Mesenchymal stem cell (in vitro differentiated cells and primary cell): ENCODE measurements around the gene SPOCK3.

Experiments
- DNase-seq: peaks from one replicate; pipeline ENCODE4 v3.0.0-alpha.2; 2013
- H2AFZ ChIP-seq: one replicate; pipeline ENCODE4 v1.6.1; 2013; ENCODE audit warnings: low read depth, mild to moderate bottlenecking, control low read depth, inconsistent platforms, low read length, moderate library complexity
- H2AK5ac ChIP-seq: 2 replicates; pipeline ENCODE4 v1.6.1; 2013; ENCODE audit warnings: low read length, moderate library complexity, mild to moderate bottlenecking, inconsistent platforms; ENCODE audit not compliant: severe bottlenecking
- H2BK120ac ChIP-seq: one replicate; pipeline ENCODE4 v1.6.1; 2013; ENCODE audit warnings: low read depth, mild to moderate bottlenecking, inconsistent platforms, low read length, moderate library complexity
- H2BK12ac ChIP-seq, 2 experiments: one replicate each; pipeline ENCODE4 v1.6.1; 2013; ENCODE audit warnings: inconsistent platforms in 2 of 2, low read length in 2 of 2, mild to moderate bottlenecking in 2 of 2, moderate library complexity in 2 of 2, control low read depth in 1 of 2
- H2BK15ac ChIP-seq: one replicate; pipeline ENCODE4 v1.6.1; 2013; ENCODE audit warnings: mild to moderate bottlenecking, low read depth, inconsistent platforms; ENCODE audit not compliant: poor library complexity, severe bottlenecking
- H2BK5ac ChIP-seq: 2 replicates; pipeline ENCODE4 v1.6.1; 2013; ENCODE audit warnings: low read depth, mild to moderate bottlenecking, low read length, control low read depth, inconsistent platforms; ENCODE audit not compliant: poor library complexity, severe bottlenecking
- H3K14ac ChIP-seq, 2 experiments: one replicate each; pipeline ENCODE4 v1.6.1; 2013; ENCODE audit warnings: inconsistent platforms in 2 of 2, low read length in 2 of 2, control low read depth in 1 of 2, mild to moderate bottlenecking in 1 of 2, moderate library complexity in 1 of 2
- H3K18ac ChIP-seq, 2 experiments: one replicate each; pipeline ENCODE4 v1.6.1; 2013; ENCODE audit warnings: inconsistent platforms in 2 of 2, low read length in 2 of 2, control low read depth in 1 of 2, low read depth in 1 of 2, mild to moderate bottlenecking in 1 of 2
- H3K23ac ChIP-seq, 2 experiments: one replicate each; pipeline ENCODE4 v1.6.1; 2013; ENCODE audit warnings: inconsistent platforms in 2 of 2, low read length in 2 of 2, mild to moderate bottlenecking in 2 of 2, moderate library complexity in 2 of 2, control low read depth in 1 of 2
- H3K27ac ChIP-seq: 2 replicates; pipeline ENCODE4 v1.5.1; 2013; ENCODE audit warnings: mild to moderate bottlenecking, moderate library complexity, low read length, control low read depth, inconsistent platforms; ENCODE audit not compliant: poor library complexity, severe bottlenecking
- H3K27me3 ChIP-seq, 2 experiments: 2 replicates each; pipeline versions ENCODE4 v1.6.1 to v1.7.0; 2013; ENCODE audit warnings: low read length in 2 of 2, mild to moderate bottlenecking in 2 of 2, moderate library complexity in 2 of 2, control low read depth in 1 of 2, inconsistent platforms in 1 of 2; ENCODE audit not compliant: control insufficient read depth in 1 of 2, insufficient read depth in 1 of 2
- H3K36me3 ChIP-seq, 2 experiments: 2 replicates each; pipeline versions ENCODE4 v1.6.1 to v1.7.0; 2013; ENCODE audit warnings: low read length in 2 of 2, control low read depth in 1 of 2, inconsistent platforms in 1 of 2, low read depth in 1 of 2, mild to moderate bottlenecking in 1 of 2; ENCODE audit not compliant: insufficient read depth in 2 of 2, control insufficient read depth in 1 of 2
- H3K4ac ChIP-seq, 2 experiments: one replicate each; pipeline ENCODE4 v1.6.1; 2013; ENCODE audit warnings: inconsistent platforms in 2 of 2, low read length in 2 of 2, mild to moderate bottlenecking in 2 of 2, moderate library complexity in 2 of 2, control low read depth in 1 of 2, low read depth in 1 of 2
- H3K4me1 ChIP-seq: 2 replicates; pipeline ENCODE4 v1.6.1; 2013; ENCODE audit warnings: low read depth, low read length, control low read depth; ENCODE audit not compliant: control insufficient read depth, insufficient read depth
- H3K4me2 ChIP-seq: 2 replicates; pipeline ENCODE4 v1.6.1; 2013; ENCODE audit warnings: low read length, mild to moderate bottlenecking, inconsistent platforms; ENCODE audit not compliant: poor library complexity, severe bottlenecking
- H3K4me3 ChIP-seq, 2 experiments: 2 replicates each; pipeline versions ENCODE4 v1.5.1 to v1.7.0; 2013; ENCODE audit warnings: low read length in 2 of 2, mild to moderate bottlenecking in 2 of 2, control low read depth in 1 of 2, low read depth in 1 of 2; ENCODE audit not compliant: insufficient read depth in 1 of 2
- H3K79me1 ChIP-seq: replicated peaks from 2 replicates; pipeline ENCODE4 v1.6.1; 2013; ENCODE audit warnings: mild to moderate bottlenecking, control low read depth, low read length, inconsistent platforms; ENCODE audit not compliant: poor library complexity, severe bottlenecking
- H3K9ac ChIP-seq: 2 replicates; pipeline ENCODE4 v1.7.0; 2013; ENCODE audit warnings: mild to moderate bottlenecking, low read length, moderate library complexity
- H3K9me3 ChIP-seq: 2 replicates; pipeline ENCODE4 v1.7.0; 2013; ENCODE audit warnings: mild to moderate bottlenecking, low read length; ENCODE audit not compliant: control insufficient read depth
- H4K8ac ChIP-seq: one replicate; pipeline ENCODE4 v1.6.1; 2013; ENCODE audit warnings: inconsistent platforms, mild to moderate bottlenecking, low read length, moderate library complexity
- H4K91ac ChIP-seq: one replicate; pipeline ENCODE4 v1.6.1; 2013; ENCODE audit warnings: mild to moderate bottlenecking, low read length, inconsistent platforms
- WGBS: methylation state at CpG from one replicate; pipeline ENCODE4 v1.1.7; 2013; ENCODE audit warnings: mixed read lengths; 5-methylcytosine and 5-hydroxymethylcytosine counted together

Gene SPOCK3

GRCh38 chr4:167084321-167084720, 150.0 kb downstream of the SPOCK3 start:
- Histone ChIP-seq H3K4me2 (no peak overlapping the region), H3K9me3 (peaks cover 3% of the 10 kb centered on the region), H3K4me3 (no peak overlapping the region), H3K36me3 (no peaks in the 10 kb centered on the region), H4K91ac (no peak overlapping the region), H2BK12ac (no peak overlapping the region), H3K4me1 (no peaks in the 10 kb centered on the region), H2BK120ac (no peak overlapping the region), H3K27ac (no peak overlapping the region), H3K9ac (no peak overlapping the region), H2AK5ac (no peak overlapping the region), H2AFZ (no peak overlapping the region), H3K27me3 (no peaks in the 10 kb centered on the region), H4K8ac (no peak overlapping the region), H3K14ac (no peak overlapping the region), H2BK15ac (no peak overlapping the region), H3K79me1 (no peaks in the 10 kb centered on the region), H3K4ac (no peak overlapping the region), H3K18ac (no peak overlapping the region), H2BK5ac (no peak overlapping the region), H3K23ac (no peak overlapping the region)
- WGBS = 100% methylated on average over 1 of the region's 2 CpGs
- no peak for DNase-seq

- no peak overlapping the region for H3K4ac ChIP-seq
- H3K4me1 ChIP-seq = no peaks in the 10 kb centered on the region
- H3K14ac ChIP-seq = no peak overlapping the region
- H3K4me2 ChIP-seq = no peak overlapping the region
- H3K9ac ChIP-seq = no peak overlapping the region
- DNase-seq = no peak
- H3K36me3 ChIP-seq = no peaks in the 10 kb centered on the region
- no peak overlapping the region for H2AFZ ChIP-seq
- H2BK12ac ChIP-seq = no peak overlapping the region
- peaks cover 3% of the 10 kb centered on the region for H3K9me3 ChIP-seq
- H3K4me3 ChIP-seq = no peak overlapping the region
- no peak overlapping the region for H2BK5ac ChIP-seq
- no peak overlapping the region for H3K18ac ChIP-seq
- no peak overlapping the region for H2BK120ac ChIP-seq
- no peak overlapping the region for H3K27ac ChIP-seq
- H4K91ac ChIP-seq = no peak overlapping the region
- no peak overlapping the region for H2BK15ac ChIP-seq
- no peaks in the 10 kb centered on the region for H3K27me3 ChIP-seq
- no peak overlapping the region for H3K23ac ChIP-seq
- no peak overlapping the region for H2AK5ac ChIP-seq
- no peak overlapping the region for H4K8ac ChIP-seq
- H3K79me1 ChIP-seq = no peaks in the 10 kb centered on the region
These were observed 154.5 kb downstream of the SPOCK3 start for GRCh38 chr4:167079762-167080161.

GRCh38 chr4:167052631-167053091, 181.6 kb downstream of the SPOCK3 start:
- no peak overlapping the region for H2AFZ ChIP-seq
- no peak overlapping the region for H4K91ac ChIP-seq
- no peak overlapping the region for H3K4me3 ChIP-seq
- H2BK15ac ChIP-seq = no peak overlapping the region
- no peak overlapping the region for H3K14ac ChIP-seq
- no peak overlapping the region for H3K4me2 ChIP-seq
- no peaks in the 10 kb centered on the region for H3K4me1 ChIP-seq
- DNase-seq = no peak
- no peak overlapping the region for H2BK12ac ChIP-seq
- no peaks in the 10 kb centered on the region for H3K9me3 ChIP-seq
- no peak overlapping the region for H2BK120ac ChIP-seq
- no peak overlapping the region for H3K9ac ChIP-seq
- H3K36me3 ChIP-seq = no peaks in the 10 kb centered on the region
- no peak overlapping the region for H2BK5ac ChIP-seq
- H3K18ac ChIP-seq = no peak overlapping the region
- H3K27me3 ChIP-seq = no peaks in the 10 kb centered on the region
- no peak overlapping the region for H3K4ac ChIP-seq
- no peak overlapping the region for H3K23ac ChIP-seq
- H3K79me1 ChIP-seq = no peaks in the 10 kb centered on the region
- H4K8ac ChIP-seq = no peak overlapping the region
- H3K27ac ChIP-seq = no peak overlapping the region
- WGBS = no CpG with 5 or more reads among the region's 1 CpG
- no peak overlapping the region for H2AK5ac ChIP-seq

- Histone ChIP-seq H3K4me2 (no peak overlapping the region), H4K8ac (no peak overlapping the region), H3K36me3 (no peaks in the 10 kb centered on the region), H2BK15ac (no peak overlapping the region), H2BK5ac (no peak overlapping the region), H3K4ac (no peak overlapping the region), H3K4me1 (no peaks in the 10 kb centered on the region), H2AK5ac (no peak overlapping the region), H2BK12ac (no peak overlapping the region), H4K91ac (no peak overlapping the region), H3K4me3 (no peak overlapping the region), H2AFZ (no peak overlapping the region), H2BK120ac (no peak overlapping the region), H3K27me3 (no peaks in the 10 kb centered on the region), H3K18ac (no peak overlapping the region), H3K27ac (no peak overlapping the region), H3K9ac (no peak overlapping the region), H3K23ac (no peak overlapping the region), H3K14ac (no peak overlapping the region), H3K9me3 (no peaks in the 10 kb centered on the region), H3K79me1 (no peaks in the 10 kb centered on the region)
- no CpG with 5 or more reads among the region's 3 CpGs for WGBS
- DNase-seq = no peak
These were observed 185.0 kb downstream of the SPOCK3 start for GRCh38 chr4:167049257-167049656.
